ENCODE measurements around the gene ERRFI1.

DNA sequence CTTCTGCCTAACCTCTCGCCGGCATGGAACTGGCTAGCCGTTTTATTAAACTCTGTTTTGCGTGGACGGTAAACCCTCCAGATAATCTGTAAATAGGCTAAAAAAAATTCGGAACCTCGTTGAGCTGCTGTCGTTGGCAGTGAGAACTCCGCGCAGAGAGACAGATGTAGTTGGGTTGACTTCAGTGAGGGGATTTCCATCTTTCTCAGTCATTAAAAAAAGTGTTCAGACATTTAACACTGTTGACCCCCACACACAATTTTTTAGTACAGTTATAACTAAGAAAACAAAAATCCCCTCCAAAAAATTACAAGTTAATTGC is 64.1 kb downstream of the ERRFI1 start:
- no peak for TF ChIP-seq POLR2AphosphoS5 (IDR thresholded peaks at IDR 0.05; ENCODE audit: low read depth, low read length)
- TF ChIP-seq SIN3A (IDR thresholded peaks at IDR 0.05; ENCODE audit: borderline replicate concordance, insufficient read depth, low read length): no peak
- no peak for TF ChIP-seq TAF1 (IDR thresholded peaks at IDR 0.05; ENCODE audit: borderline replicate concordance, insufficient read depth, low read length)

All from PFSK-1 (cell line).